Sigmoid colon (tissue), 4 donors: Measurements from ENCODE around the gene FOSL2.

Source experiments
- EP300 ChIP-seq, 4 donors: sonication (generic); formaldehyde crosslinking; IDR thresholded peaks; one replicate each; pipeline ENCODE4 v1.6.1; 2017; ENCODE audit warnings: antibody characterized with exemption in 4 of 4
- POLR2A ChIP-seq, 2 donors: fragments of 450-650 bp; IDR thresholded peaks; one replicate each; pipeline ENCODE4 v1.6.1; 2016; ENCODE audit warnings: antibody characterized with exemption in 2 of 2, mild to moderate bottlenecking in 2 of 2, moderate library complexity in 2 of 2
- TF ChIP-seq, protein P1 (sequence below), 4 experiments: fragments of 450-650 bp in 3 of 4; fragments of 200-600 bp in 1 of 4; IDR thresholded peaks; one replicate each; pipeline ENCODE4 v1.5.1; 2016 to 2019; ENCODE audit warnings: antibody characterized with exemption in 4 of 4, mild to moderate bottlenecking in 3 of 4, moderate library complexity in 2 of 4

DNA sequence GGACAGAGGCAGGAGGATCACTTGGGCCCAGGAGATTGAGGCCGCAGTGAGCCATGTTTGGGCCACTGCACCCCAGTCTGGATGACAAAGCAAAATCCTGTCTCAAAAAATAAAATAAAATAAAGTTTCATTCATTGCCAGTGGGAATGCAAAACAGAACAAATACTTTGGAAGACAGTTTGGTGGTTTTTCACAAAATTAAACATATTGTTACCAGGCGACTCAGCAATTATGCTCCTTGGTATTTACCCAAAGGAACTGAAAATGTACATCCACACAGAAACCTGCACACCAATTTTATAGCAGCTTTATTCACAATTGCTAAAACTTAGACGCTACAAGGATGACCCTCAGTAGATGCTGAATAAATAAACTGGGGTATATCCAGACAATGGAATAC, 35.8 kb downstream of the FOSL2 start:
- TF ChIP-seq, protein P1, sequence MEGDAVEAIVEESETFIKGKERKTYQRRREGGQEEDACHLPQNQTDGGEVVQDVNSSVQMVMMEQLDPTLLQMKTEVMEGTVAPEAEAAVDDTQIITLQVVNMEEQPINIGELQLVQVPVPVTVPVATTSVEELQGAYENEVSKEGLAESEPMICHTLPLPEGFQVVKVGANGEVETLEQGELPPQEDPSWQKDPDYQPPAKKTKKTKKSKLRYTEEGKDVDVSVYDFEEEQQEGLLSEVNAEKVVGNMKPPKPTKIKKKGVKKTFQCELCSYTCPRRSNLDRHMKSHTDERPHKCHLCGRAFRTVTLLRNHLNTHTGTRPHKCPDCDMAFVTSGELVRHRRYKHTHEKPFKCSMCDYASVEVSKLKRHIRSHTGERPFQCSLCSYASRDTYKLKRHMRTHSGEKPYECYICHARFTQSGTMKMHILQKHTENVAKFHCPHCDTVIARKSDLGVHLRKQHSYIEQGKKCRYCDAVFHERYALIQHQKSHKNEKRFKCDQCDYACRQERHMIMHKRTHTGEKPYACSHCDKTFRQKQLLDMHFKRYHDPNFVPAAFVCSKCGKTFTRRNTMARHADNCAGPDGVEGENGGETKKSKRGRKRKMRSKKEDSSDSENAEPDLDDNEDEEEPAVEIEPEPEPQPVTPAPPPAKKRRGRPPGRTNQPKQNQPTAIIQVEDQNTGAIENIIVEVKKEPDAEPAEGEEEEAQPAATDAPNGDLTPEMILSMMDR (IDR thresholded peaks at IDR 0.05): no peak
- TF ChIP-seq POLR2A (IDR thresholded peaks at IDR 0.05) (no peak), EP300 (IDR thresholded peaks at IDR 0.05) (no peak)
